NCI-H460 (cell line): ENCODE measurements around the gene PREPL. TPM values are rescaled to one million over a fixed set of nuclear protein-coding genes. Genes with fewer than 3 reads are reported as not detected.

Experiments
- DNase-seq: peaks from one replicate; pipeline ENCODE4 v3.0.0-alpha.2; 2016; ENCODE audit warnings: low read depth; ENCODE audit errors: extremely low read depth
- total RNA-seq: library from RNA; depleted of rRNA; stranded (reverse); fragments of >200 nt; shearing (Covaris generic); gene quantifications from 2 replicates; pipeline ENCODE4 v1.2.3, GENCODE V29; 2014

PREPL gene
- total RNA-seq, 1 experiment from 2014 or later = 94.0 TPM

DNA sequence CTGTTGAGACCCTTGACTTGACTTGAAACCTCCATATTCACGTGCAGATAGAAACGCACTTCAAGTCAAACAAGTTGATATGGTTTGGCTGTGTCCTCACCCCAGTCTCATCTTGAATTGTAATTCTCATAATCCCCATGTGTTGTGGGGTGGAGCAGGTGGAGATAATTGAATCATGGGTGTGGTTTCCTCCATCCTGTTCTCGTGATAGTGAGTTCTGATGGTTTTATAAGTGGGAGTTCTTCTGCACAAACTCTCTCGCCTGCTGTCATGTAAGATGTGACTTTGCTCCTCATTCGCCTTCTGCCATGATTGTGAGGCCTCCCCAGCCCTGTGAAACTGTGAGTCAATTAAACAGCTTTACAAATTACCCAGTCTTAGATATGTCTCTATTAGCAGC is 64.6 kb downstream of the PREPL start:
- DNase-seq = no peak

DNA sequence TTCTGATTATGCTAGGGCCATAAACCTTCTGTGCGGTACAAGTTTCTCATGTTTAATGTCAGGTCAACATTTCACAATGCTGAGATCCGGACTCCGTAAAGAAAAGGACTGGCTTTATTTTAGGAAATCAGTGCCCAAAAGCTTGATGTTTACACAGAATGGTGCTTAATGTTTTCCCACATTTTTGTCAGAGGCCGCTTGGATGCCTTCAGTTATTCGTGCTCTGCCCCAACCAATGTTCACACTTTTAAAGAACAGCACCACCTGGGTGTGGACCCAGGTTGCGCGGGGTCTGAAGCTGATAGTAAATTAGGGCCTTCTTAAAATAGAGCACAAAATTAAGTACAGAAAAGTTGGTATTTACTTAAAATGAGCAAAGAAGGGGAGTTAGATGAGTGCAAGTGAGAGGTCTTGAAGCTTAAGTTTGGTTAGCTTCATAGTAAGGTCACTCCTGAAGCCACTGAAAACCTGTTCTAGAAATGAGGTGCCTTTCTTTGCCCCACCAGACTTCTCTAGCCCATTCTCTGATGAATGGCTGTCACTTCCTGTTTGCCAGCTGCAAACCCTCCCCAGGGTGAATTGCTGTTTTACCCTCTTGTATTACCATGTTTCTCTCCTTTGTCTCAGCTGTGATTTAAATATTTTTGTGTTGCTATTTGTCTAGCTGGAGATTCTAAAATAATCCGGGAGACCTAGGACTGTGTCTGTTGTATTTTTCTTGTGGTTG is 65.5 kb downstream of the PREPL start:
- DNase-seq = no peak

DNA sequence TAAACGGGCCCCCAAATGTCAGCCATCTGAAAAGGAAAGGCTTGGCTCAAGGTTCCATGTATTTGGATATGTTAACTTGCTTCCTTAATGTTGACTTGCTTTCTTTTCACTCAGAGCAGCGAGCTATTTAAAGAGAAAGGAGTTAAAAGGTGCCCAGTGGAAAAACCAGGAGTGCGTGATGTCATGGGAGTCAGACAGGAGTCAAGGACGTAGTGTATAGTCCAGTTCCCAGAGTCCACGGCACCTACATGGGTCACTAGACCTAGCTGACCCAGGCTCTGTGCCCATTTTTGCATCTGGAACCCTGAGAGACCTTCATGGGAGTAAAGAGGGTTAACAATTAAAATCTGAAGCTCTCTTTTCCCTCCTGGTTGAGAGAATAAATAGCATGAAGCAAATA is 66.2 kb downstream of the PREPL start:
- no peak for DNase-seq

DNA sequence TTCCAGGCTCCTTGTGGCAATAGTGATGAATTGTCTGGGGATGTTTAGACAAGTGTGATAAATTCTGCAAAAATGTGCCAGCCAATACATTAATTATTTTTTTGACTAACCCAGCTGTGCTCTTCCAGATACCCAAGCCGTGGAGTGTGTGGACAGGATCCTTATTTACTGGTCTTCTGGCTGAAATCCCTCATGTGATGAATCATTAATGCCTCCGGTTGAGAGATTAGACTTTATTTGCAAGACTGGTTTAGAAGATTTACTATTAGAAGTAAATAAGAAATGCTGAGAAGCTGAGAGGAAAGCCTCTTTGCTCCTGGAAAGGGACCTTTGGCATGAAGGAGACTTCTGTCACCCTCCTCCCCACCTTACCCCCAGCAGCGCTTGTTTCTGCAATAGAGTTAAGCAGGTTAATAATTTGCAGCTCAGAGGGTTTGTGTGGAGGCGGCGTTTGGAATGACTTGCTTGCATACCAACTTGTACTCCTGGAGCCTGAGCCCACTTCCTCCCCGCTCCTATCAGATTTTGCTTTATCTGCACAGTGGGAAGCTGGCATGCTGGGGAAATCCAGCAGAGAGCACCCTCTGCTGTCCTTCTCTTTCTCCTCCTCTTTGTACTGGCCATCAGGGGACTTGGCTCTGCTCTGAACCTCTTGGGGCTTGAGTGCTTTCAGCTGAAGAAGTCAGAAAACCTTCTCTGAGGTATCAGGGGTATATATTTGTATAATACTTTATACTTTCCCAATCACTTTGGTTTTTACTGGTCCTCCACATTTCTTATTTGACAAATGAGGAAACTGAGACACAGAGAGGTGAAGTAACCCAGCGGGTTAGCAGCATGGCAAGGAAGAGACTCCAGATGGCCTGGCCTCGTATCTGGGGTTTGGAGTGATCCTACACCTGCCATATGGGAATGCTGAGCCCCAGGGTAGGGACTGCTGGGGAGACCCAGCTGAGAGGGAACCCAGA is 69.7 kb downstream of the PREPL start:
- DNase-seq = peak; percentile 44

DNA sequence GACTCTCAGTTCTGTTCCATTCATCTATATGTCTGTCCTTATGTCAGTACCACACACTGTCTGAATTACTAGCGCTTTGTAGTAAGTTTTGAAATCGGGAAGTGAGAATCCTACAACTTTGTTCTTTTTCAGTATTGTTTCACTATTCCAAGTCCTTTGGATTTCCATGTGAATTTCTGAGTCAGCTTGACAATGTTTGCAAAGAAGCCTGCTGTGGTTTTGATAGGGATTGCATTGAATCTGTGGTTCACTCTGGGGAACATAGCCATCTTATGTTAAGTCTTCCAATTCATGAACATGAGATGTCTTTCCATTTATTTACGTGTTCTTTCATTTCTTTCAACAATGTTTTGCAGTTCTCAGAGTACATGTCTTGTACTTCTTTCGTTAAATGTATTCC is 71.0 kb downstream of the PREPL start:
- DNase-seq = no peak

DNA sequence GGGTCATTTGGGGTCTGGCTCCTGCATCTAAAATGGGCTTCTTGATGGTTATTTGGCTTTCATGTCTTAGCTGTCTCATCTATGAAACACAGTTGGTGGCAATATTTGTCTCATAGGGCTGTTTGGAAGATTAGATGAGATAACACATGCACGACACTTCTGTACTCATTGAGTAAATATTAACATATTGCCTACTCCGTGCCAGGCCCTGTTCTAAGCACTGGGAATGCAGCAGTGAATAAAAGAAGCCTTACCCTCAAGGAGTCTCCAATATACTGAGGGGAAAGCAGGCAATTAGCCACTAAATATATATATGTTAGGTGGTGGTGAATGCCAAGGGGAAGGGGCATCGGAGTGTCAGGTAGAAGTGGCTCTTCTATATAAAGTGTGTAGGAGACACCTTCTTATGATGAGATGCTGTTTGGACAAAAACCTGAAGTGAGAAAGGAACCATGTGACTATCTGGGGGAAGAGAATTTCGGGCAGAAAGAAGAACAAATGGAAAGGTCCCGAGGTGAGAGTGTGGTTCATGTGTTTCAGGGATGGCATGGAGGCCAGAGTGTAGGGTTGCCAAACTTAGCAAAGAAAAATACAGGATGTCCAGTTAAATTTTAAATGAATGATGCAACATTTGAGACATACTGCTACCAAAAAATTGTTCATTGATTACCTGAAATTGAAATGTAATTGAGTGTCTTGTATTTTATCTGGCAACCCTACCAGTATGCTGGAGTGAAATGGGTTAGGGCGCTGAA is 74.2 kb downstream of the PREPL start:
- no peak for DNase-seq

DNA sequence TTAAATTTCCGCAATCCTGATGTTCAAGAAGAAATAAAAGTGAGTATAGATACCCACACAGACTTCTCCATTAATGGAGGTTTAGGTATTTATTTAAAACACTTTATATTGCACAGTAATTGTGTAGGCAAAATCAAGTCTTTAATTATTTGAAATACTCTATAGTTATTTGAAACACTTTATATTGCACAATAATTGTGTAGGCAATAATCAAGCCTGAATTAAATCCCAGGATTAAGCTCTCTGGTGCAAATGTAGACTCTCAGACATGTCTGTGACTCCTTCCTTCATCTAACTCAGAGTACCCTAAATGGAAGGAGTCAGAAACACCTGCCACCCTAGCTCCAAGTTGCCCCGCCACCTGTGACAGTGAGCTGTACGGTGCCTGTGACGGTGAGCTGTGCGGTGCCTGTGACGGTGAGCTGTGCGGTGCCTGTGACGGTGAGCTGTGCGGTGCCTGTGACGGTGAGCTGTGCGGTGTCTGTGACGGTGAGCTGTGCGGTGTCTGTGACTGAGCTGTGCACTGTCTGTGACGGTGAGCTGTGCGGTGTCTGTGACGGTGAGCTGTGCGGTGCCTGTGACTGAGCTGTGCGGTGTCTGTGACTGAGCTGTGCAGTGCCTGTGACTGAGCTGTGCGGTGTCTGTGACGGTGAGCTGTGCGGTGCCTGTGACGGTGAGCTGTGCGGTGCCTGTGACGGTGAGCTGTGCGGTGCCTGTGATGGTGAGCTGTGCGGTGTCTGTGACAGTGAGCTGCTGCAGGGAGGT is 75.0 kb downstream of the PREPL start:
- no peak for DNase-seq

DNA sequence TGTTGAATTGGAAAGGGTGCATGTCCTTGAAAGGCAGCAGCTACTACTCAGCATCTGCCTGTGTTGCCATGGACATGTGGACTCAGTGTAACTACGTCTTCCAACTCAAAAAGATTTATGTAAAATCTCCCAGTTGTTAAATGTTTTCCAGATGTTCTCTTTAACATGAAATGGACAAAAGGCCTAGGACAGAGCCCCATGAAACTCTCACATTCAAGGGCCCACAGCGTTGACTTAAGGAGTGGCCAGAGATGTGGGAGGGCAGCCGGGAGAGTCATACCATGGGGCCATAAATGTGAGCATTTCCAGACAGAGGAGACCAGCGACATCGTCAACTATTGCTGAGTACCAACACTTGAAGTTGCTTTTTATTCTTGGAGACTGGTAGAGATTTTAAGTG is 76.1 kb downstream of the PREPL start:
- DNase-seq = no peak

DNA sequence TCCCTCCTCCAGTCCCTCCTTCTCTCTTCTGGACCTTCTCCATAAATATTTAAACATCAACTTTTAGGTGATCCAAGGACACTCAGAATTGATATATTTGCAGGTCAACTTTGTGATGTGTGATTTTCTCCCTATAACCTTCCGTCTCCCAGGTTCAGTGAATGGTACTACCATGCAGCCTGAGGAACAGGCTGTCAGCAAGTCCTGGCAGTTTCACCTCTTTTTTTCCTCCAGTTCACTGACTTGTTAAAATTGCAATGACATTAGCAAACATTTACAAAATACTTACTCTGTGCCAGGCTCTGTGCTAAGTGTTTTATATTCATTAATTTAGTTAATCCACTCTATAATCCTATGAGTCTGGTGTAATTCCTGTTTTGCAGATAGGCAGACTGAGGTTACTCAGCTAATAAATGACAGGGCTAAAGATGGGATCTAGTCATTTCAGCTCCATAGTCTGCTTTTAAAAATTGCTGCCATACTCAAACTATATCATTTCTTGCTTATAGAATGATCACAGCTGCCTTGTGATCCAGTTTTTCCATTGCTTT is 78.1 kb downstream of the PREPL start:
- DNase-seq = no peak

DNA sequence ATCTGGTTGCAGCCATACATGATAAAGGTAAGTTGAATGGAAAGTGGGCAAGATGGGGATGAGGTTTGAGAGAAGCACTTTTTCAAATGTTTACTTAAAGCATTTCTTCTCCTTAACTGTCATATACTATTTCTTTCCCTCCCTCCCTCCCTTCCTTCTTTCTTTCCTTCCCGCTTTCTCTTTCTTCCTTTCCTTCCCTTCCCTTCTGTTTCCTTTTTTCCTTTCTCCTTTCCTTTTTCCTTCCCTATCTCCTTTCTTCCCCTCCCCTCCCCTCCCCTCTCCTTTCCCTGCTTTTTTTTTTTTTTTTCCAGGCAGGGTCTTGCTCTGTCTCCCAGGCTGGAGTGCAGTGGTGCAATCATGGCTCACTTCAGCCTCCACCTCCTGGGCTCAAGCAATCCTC is 80.4 kb downstream of the PREPL start:
- DNase-seq = no peak

DNA sequence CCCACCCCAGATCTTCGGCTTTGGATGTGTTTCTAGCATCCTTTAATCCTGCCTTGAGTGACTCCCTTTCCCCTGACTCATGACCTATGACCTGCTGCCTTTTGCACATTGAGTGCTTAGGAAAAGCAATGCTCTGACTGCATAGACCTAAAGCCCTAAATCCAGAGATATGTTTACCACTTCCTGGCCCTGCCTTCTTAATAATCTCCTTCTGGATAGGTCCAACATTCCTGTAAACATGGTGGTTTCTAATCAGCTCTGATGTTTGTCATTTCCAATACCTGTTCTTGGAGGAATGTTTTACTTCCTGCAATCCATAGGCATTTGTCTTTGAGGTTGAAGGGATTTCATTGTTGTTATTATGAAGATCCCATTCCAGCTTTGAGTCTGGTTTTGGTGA is 83.8 kb downstream of the PREPL start:
- DNase-seq = no peak

DNA sequence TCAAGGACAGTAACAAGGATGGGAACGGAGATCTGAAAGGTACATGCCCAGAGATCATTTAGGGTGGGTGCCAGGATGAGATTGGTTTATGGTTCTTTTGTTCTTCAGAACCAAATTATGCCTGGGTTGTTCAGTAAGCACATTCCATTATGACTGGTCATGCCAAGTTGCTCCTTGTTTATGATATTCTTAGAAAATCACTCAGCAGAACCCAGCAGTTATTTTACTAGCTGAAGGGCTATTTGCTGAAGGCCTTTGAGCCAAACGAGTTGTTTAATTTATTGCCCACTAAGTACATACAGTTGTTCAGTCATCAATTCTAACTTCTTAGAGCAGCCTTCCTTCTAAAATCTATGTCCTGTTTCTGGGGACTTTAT is 85.4 kb downstream of the PREPL start:
- DNase-seq = no peak

DNA sequence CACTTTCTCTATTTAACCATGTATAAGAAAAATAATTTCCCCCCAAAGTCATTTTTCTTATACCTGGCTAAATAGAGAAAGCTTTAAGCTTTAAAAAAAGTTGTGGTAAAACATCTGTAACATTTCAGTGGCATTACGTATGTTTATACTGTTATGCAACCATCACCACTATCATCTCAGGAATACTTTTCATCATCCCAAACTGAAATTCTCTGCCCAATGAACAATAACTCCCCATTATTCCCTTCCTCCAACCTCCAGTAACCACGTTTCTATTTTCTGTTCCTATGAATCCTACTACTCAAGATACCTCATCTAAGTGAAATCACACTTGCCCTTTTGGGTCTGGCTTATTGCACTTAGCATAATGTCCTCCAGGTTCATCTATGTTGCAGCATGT is 87.7 kb downstream of the PREPL start:
- no peak for DNase-seq

DNA sequence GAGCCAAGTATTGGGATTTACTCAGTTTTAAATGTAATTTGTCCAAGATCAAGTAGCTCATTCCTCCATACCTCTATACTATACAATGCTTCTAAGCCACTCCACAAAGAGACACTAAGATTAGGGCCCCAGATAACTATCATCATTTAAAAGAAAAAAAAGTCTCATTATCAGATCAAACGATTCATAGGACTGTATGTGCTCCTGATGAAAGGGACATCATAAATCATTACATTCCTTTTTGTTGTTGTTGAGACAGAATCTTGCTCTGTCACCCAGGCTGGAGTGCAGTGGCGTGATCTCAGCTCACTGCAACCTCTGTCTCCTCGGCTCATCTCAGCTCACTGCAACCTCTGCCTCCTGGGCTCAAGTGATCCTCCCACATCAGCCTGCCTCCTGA is 88.2 kb downstream of the PREPL start:
- no peak for DNase-seq

DNA sequence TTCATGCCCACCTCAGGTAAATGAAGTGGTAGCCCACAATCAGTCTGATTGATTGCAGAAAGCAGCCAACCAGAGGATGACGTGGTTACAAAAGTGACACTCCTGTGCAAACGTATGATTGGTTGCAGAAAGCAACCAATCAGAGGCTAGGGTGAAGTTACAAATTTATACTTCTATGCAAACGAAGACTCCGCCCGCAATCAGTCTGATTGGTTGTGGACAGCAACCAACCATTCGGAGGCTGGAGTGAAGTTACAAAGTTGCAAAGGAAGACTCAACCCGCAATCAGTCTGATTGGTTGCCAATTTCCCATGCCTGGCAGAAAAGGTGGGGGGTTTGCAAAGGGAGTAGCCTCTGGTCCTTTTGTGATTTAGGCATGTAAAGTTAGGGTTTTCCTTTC is 90.0 kb downstream of the PREPL start:
- no peak for DNase-seq

DNA sequence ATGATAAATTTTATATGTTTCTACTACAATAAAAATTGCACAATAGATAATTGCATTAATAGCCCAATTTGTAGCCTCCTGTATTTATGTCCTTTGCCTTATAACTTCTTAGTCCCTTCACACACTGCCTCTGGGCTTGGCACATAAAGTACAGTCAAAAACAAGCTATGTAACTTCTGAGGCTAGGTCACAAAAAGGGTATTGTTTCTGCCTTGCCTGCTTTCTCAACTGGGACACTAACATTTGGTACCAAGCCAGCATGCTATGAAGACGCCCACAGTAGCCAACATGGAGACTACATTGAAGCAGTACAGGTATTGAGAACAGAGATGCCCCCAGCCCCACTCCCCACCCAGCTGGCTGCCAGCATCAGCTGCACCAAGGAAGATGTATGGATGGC is 91.5 kb downstream of the PREPL start:
- DNase-seq = no peak

DNA sequence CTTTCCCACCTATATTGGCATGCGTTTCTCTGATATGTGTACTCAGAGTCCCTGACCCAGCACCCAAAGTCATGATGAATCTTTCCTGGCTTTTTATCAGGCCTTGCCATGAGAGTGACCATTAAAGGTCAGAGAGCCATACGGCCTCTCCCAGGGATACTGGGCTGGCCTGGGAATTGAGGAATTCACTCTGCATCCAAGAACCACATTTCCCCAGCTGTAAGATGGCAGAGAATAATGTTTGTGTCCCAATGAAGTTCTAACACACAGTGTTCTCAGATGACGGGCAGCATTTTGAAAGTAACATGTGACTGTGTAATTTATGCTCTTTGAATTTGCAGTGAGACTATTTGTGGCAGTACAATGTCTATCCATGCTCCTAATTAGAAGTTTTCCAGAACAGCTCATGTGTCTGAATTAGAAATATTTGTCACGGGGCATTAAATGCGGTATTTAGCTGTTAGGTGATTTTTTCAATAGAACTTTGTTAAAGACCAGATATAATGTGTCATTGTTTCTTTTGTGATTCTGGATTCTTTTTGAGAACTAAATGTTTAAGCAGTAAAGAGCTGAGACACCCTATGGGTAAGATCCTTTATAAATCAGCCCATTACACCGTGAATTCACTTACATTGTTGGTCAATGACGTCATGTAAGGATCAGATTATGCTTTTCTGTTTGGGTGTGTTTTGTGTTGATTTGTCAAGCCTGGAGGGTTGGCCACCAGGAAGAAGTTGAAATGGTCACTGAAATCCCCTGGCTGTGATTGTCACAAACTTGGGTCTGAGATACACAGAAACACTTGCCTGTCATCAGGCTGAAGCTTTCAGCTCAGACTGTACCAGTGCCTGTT is 93.3 kb downstream of the PREPL start:
- DNase-seq = peak; percentile 40
